IPS-20b (cell line): ENCODE data around the gene BAD.
A peak's percentile ranks its signal among the peaks of the same experiment; 100 is the strongest.
"Not testable (repeated sequence)": the region's sequence is repeated elsewhere in the genome, so short reads cannot be mapped to it uniquely, and the experiment has no call there.

Experiments used
- H3K27ac ChIP-seq: one replicate; pipeline ENCODE4 v1.5.1; 2013; ENCODE audit warnings: low read length
- H3K27me3 ChIP-seq: 2 replicates; pipeline ENCODE4 v1.6.1; 2013; ENCODE audit warnings: mild to moderate bottlenecking, low read length, inconsistent platforms; ENCODE audit not compliant: insufficient read depth
- H3K36me3 ChIP-seq: 2 replicates; pipeline ENCODE4 v1.6.1; 2013; ENCODE audit warnings: low read depth, mild to moderate bottlenecking, inconsistent platforms, low read length, moderate library complexity; ENCODE audit not compliant: insufficient read depth
- H3K4me1 ChIP-seq: 2 replicates; pipeline ENCODE4 v1.6.1; 2013; ENCODE audit warnings: mild to moderate bottlenecking, control low read depth, inconsistent platforms, low read length, moderate library complexity; ENCODE audit not compliant: insufficient read depth
- H3K4me3 ChIP-seq: 2 replicates; pipeline ENCODE4 v1.5.1; 2013; ENCODE audit warnings: mild to moderate bottlenecking, low read length, inconsistent platforms
- H3K9ac ChIP-seq: 2 replicates; pipeline ENCODE4 v1.6.1; 2013; ENCODE audit warnings: low read depth, mild to moderate bottlenecking, inconsistent platforms, low read length, moderate library complexity
- H3K9me3 ChIP-seq: 2 replicates; pipeline ENCODE4 v1.6.1; 2013; ENCODE audit warnings: mild to moderate bottlenecking, low read depth, low read length, inconsistent platforms; ENCODE audit not compliant: insufficient read depth

BAD gene

GRCh38 chr11:64313491-64314145 lies 29.2 kb upstream of the BAD start:
- Histone ChIP-seq H3K4me3 (no peak overlapping the region), H3K4me1 (no peaks in the 10 kb centered on the region; the same call in 1 of the 2 replicates), H3K9ac (no peak overlapping the region), H3K27ac (no peak overlapping the region), H3K9me3 (no peaks in the 10 kb centered on the region), H3K36me3 (peaks cover 34% of the 10 kb centered on the region), H3K27me3 (no peaks in the 10 kb centered on the region)

- Histone ChIP-seq H3K4me1 (no peaks in the 10 kb centered on the region; the same call in 1 of the 2 replicates), H3K4me3 (no peak overlapping the region), H3K27me3 (no peaks in the 10 kb centered on the region), H3K36me3 (peaks cover 34% of the 10 kb centered on the region), H3K9me3 (no peaks in the 10 kb centered on the region), H3K9ac (no peak overlapping the region; the same call in 1 of the 2 replicates), H3K27ac (no peak overlapping the region)
Measured at GRCh38 chr11:64312947-64313346, 28.5 kb upstream of the BAD start.

GRCh38 chr11:64307795-64308194 lies 23.3 kb upstream of the BAD start:
- H3K27me3 ChIP-seq, H3K27ac ChIP-seq, H3K4me3 ChIP-seq, H3K36me3 ChIP-seq, H3K9me3 ChIP-seq, H3K9ac ChIP-seq: not testable (repeated sequence)
- H3K4me1 ChIP-seq, result peaks cover 11% of the 10 kb centered on the region; the same call in 1 of the 2 replicates

GRCh38 chr11:64306876-64307622 lies 22.6 kb upstream of the BAD start:
- Histone ChIP-seq H3K27ac (no peak overlapping the region), H3K9me3 (no peaks in the 10 kb centered on the region), H3K9ac (peak overlapping the region; percentile 89; the same call in 1 of the 2 replicates), H3K4me1 (peaks cover 11% of the 10 kb centered on the region; the same call in 1 of the 2 replicates), H3K27me3 (peaks cover 6% of the 10 kb centered on the region; the same call in 1 of the 2 replicates), H3K4me3 (peak overlapping the region; percentile 92), H3K36me3 (peaks cover 5% of the 10 kb centered on the region; the same call in 1 of the 2 replicates)

GRCh38 chr11:64306563-64306875 lies 22.1 kb upstream of the BAD start:
- peaks cover 11% of the 10 kb centered on the region; the same call in 1 of the 2 replicates for H3K4me1 ChIP-seq
- H3K36me3 ChIP-seq, result peaks cover 5% of the 10 kb centered on the region; the same call in 1 of the 2 replicates
- H3K27me3 ChIP-seq, result peaks cover 12% of the 10 kb centered on the region
- no peaks in the 10 kb centered on the region for H3K9me3 ChIP-seq
- H3K9ac ChIP-seq, result peak overlapping the region; percentile 89
- peak overlapping the region; percentile 92 for H3K4me3 ChIP-seq
- H3K27ac ChIP-seq, result peak overlapping the region; percentile 81

GRCh38 chr11:64305691-64306562 lies 21.5 kb upstream of the BAD start:
- Histone ChIP-seq H3K36me3 (peaks cover 5% of the 10 kb centered on the region; the same call in 1 of the 2 replicates), H3K9ac (peak overlapping the region; percentile 89), H3K27ac (peak overlapping the region; percentile 81), H3K9me3 (no peaks in the 10 kb centered on the region), H3K27me3 (peaks cover 18% of the 10 kb centered on the region), H3K4me1 (peaks cover 11% of the 10 kb centered on the region; the same call in 1 of the 2 replicates), H3K4me3 (peak overlapping the region; percentile 92)

GRCh38 chr11:64305075-64305690 lies 20.7 kb upstream of the BAD start, which contains the start of gene ESRRA:
TSS of gene ESRRA (plus strand) at chr11:64305524. CDS start at chr11:64307180, 1,656 bp downstream.
- Histone ChIP-seq H3K27me3 (peaks cover 25% of the 10 kb centered on the region), H3K4me1 (peaks cover 11% of the 10 kb centered on the region; the same call in 1 of the 2 replicates), H3K9ac (peak within 1 kb of the TSS; percentile 96), H3K36me3 (peaks cover 5% of the 10 kb centered on the region; the same call in 1 of the 2 replicates), H3K27ac (peak within 1 kb of the TSS; percentile 95), H3K9me3 (no peaks in the 10 kb centered on the region), H3K4me3 (peak within 1 kb of the TSS; percentile 92)

GRCh38 chr11:64304316-64305072 lies 20.0 kb upstream of the BAD start:
- Histone ChIP-seq H3K27me3 (peaks cover 32% of the 10 kb centered on the region), H3K9ac (peak overlapping the region; percentile 96), H3K4me3 (peak overlapping the region; percentile 88), H3K27ac (peak overlapping the region; percentile 95), H3K4me1 (peaks cover 11% of the 10 kb centered on the region; the same call in 1 of the 2 replicates), H3K9me3 (no peaks in the 10 kb centered on the region), H3K36me3 (peaks cover 5% of the 10 kb centered on the region; the same call in 1 of the 2 replicates)

GRCh38 chr11:64304032-64304315 lies 19.5 kb upstream of the BAD start:
- Histone ChIP-seq H3K36me3 (peaks cover 5% of the 10 kb centered on the region; the same call in 1 of the 2 replicates), H3K27me3 (peaks cover 37% of the 10 kb centered on the region), H3K4me1 (peaks cover 11% of the 10 kb centered on the region; the same call in 1 of the 2 replicates), H3K4me3 (peak overlapping the region; percentile 88), H3K9ac (peak overlapping the region; percentile 96; the same call in 1 of the 2 replicates), H3K27ac (no peak overlapping the region), H3K9me3 (no peaks in the 10 kb centered on the region)

GRCh38 chr11:64303109-64304031 lies 18.9 kb upstream of the BAD start:
- Histone ChIP-seq H3K9me3 (no peaks in the 10 kb centered on the region), H3K4me1 (peaks cover 11% of the 10 kb centered on the region; the same call in 1 of the 2 replicates), H3K27me3 (peaks cover 43% of the 10 kb centered on the region), H3K36me3 (peaks cover 5% of the 10 kb centered on the region; the same call in 1 of the 2 replicates), H3K4me3 (peak overlapping the region; percentile 88; the same call in 1 of the 2 replicates), H3K27ac (no peak overlapping the region), H3K9ac (peak overlapping the region; percentile 96; the same call in 1 of the 2 replicates)
